ENCODE results near the gene CATSPERZ.

Gene CATSPERZ

DNA sequence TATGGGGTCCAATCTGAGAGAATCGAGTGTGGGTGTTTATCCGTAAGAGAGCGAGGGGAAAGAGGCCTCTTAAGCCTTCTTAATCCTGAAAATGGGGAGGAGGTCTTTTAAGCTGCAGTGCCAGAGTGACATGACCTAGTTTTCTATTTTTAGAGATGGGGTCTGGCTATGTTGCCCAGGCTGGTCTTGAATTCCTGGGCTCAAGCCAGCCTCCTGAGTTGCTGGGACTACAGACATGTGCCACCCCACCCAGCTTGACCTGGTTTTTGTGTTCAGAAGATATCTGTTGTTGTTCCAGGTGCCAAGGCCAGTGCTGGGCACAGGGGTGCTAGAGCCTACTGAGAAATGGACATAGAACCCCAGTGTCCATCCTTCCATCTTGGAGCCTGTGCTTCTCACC, 17.1 kb upstream of the CATSPERZ start:
- TF ChIP-seq, protein P1, sequence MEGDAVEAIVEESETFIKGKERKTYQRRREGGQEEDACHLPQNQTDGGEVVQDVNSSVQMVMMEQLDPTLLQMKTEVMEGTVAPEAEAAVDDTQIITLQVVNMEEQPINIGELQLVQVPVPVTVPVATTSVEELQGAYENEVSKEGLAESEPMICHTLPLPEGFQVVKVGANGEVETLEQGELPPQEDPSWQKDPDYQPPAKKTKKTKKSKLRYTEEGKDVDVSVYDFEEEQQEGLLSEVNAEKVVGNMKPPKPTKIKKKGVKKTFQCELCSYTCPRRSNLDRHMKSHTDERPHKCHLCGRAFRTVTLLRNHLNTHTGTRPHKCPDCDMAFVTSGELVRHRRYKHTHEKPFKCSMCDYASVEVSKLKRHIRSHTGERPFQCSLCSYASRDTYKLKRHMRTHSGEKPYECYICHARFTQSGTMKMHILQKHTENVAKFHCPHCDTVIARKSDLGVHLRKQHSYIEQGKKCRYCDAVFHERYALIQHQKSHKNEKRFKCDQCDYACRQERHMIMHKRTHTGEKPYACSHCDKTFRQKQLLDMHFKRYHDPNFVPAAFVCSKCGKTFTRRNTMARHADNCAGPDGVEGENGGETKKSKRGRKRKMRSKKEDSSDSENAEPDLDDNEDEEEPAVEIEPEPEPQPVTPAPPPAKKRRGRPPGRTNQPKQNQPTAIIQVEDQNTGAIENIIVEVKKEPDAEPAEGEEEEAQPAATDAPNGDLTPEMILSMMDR (IDR thresholded peaks at IDR 0.05; ENCODE audit: low read depth, low read length, missing control alignments), result no peak
- H3K4me3 ChIP-seq (ENCODE audit: low read depth, low read length), result no peak overlapping the region
- DNase-seq (ENCODE audit: low read depth), result no peak

- TF ChIP-seq, protein P1 (IDR thresholded peaks at IDR 0.05; ENCODE audit: low read depth, low read length, missing control alignments), result no peak
- DNase-seq (ENCODE audit: low read depth), result no peak
- H3K4me3 ChIP-seq (ENCODE audit: low read depth, low read length), result peak within 1 kb of the TSS; percentile 71
Observed at GRCh38 chr11:64284048-64284961, 15.9 kb upstream of the CATSPERZ start, which contains the start of gene BAD. Gene BAD (minus strand): TSS chr11:64284665. CDS start chr11:64284368, 297 bp downstream.

- H3K4me3 ChIP-seq (ENCODE audit: low read depth, low read length), result peak within 1 kb of the TSS; percentile 71
Observed at GRCh38 chr11:64284962-64285884, 14.9 kb upstream of the CATSPERZ start, which contains the start of gene GPR137. Gene GPR137 (plus strand): TSS chr11:64285848. CDS start chr11:64286525, 677 bp downstream.

DNA sequence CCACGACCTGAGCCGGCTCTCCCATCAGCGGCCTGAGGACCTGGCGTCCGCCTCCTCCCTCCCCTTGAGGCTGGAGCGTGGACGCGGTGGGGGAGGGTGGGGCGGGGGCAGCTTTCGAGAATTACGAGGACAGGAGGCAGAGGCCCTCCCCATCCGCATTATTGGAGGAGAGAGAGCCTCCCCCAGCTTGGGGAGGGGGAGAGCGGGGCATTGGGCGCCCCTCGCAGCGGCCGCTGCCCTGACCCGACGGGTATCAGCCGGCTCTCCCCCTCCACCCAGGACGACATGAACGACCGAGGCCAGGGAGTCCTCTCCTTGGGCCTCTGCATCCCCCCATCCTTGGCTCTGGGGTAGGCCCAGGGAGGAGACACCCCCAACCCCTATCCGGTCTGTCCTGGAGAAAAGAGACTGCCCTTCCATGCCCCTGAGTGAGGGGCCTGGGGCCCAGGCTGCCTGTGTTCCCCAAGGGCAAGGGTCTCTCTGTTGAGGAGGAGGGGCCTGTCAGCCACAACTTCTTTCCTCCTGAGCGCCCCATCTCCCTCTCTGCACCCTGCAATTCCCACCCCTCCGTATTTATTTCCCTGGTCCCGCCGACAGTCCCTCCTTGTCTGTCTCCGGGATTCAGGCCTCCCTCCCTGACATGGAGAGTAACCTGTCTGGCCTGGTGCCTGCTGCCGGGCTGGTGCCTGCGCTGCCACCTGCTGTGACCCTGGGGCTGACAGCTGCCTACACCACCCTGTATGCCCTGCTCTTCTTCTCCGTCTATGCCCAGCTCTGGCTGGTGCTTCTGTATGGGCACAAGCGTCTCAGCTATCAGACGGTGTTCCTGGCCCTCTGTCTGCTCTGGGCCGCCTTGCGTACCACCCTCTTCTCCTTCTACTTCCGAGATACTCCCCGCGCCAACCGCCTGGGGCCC, 14.0 kb upstream of the CATSPERZ start:
- TF ChIP-seq, protein P1 (IDR thresholded peaks at IDR 0.05; ENCODE audit: low read depth, low read length, missing control alignments), result peak; percentile 21
- H3K4me3 ChIP-seq (ENCODE audit: low read depth, low read length), result peak overlapping the region; percentile 71
- DNase-seq (ENCODE audit: low read depth), result no peak

More at GRCh38 chr11:64284962-64285884, 14.9 kb upstream of the CATSPERZ start, which contains the start of gene GPR137:
- TF ChIP-seq, protein P1 (IDR thresholded peaks at IDR 0.05; ENCODE audit: low read depth, low read length, missing control alignments), result no peak
- DNase-seq (ENCODE audit: low read depth), result no peak

DNA sequence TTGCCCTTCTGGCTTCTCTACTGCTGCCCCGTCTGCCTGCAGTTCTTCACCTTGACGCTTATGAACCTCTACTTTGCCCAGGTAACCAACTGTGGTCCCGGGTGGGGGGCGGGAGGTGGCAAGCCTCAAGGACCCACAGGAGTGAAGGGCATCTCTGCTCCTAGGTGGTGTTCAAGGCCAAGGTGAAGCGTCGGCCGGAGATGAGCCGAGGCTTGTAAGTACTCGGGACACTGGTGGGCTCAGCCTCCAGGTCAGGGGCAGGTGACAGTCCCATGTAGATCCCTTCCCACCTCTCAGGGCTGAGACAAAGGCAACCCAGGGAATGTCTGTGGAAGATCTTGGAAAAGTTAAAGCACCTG, 13.4 kb upstream of the CATSPERZ start:
- no peak overlapping the region for H3K4me3 ChIP-seq (ENCODE audit: low read depth, low read length)
- TF ChIP-seq, protein P1 (IDR thresholded peaks at IDR 0.05; ENCODE audit: low read depth, low read length, missing control alignments), result no peak
- DNase-seq (ENCODE audit: low read depth), result no peak

All from GM12864 (cell line).